GM19025 (cell line): ENCODE measurements around the gene HOXD10.

Experiments
- ATAC-seq: cut with Tn5 transposase; IDR thresholded peaks from one replicate; pipeline ENCODE4 v1.9.1; 2021; ENCODE audit warnings: mild to moderate bottlenecking, low read depth, moderate library complexity; ENCODE audit not compliant: unreplicated experiment

The HOXD10 gene

DNA sequence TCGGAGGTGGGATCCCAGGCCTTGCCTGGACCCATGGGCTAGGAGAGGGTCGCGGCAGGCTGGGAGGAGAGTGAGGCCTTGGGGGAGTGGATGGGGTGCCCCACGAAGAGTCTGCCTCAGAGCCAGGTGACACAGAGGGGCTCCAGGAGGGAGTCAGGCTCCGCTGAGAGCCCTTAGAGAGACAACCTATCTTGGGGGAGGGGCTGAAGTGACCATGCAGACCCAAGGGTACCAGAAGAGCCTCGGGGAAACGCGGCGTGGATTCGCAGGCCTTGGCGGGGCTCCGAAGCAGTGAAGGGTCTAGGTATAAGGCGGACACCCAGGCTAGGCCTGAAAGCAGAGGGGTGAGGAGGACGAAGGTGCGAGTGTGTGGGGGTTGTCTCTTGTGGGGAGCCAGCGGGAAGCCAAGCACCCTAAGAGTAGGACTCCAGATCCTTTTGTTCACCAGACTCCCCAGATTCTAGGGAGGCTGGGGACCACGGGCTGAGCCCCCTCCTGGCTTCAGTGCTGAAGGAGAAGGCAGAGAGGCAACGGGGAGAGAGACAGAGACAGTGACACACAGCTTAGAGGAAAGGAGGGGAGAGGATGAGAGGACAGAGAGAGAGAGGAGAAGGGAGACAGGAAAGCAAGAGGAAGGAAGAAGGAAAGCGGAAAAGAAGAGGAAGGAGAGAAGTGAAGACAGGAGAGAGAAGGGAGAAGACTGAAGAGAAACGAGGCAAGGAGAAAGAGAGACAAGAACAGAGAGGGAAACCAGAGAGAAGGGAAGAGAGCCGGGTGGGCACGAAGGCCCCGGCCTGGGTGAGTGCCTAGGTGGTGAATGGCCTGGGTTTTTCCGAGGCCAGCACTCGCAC is 10.6 kb upstream of the HOXD10 start:
- no peak for ATAC-seq

DNA sequence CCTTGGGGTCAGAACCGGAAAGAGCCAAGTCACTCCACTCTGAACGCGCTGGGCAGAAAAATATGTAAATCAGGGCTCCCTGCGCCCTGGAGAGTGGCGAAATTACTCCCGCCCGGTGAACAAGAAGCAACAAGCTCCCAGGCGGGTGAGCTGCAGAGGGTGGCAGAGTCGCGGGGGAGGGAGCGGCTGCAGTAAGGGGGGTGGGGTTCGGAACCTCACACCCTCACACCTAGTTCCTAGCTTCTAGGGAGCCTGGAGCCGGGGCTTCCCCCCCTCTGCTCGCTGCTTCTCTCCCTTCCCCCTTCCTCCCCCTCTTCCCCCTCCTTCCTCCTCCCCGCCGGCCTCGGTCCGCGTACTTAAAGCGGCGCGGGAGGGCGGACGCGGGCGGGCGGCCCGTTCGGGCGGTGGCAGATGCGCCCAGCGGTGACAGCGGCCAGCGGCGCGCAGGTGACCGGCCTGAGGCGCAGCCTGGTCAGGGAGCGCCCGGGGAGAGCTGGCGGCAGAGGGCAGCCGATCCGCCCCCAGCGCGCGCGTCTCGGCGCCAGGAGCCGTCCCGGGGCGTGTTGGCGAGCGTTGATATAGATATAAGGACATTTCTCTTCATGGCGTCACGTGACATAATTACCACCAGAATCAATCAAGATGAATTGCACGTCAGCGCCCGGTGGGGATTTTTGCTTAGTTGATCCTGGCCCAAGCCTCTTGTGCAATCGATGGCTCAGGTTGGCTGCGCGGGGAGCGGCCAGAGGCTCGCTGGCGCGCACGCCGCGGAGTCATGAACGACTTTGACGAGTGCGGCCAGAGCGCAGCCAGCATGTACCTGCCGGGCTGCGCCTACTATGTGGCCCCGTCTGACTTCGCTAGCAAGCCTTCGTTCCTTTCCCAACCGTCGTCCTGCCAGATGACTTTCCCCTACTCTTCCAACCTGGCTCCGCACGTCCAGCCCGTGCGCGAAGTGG is 9.7 kb upstream of the HOXD10 start, which contains the start of gene HOXD11:
Gene HOXD11 (plus strand): TSS at position 700 of the 959 bp plus-strand sequence. CDS start 76 bp downstream, at position 776.
- no peak for ATAC-seq

DNA sequence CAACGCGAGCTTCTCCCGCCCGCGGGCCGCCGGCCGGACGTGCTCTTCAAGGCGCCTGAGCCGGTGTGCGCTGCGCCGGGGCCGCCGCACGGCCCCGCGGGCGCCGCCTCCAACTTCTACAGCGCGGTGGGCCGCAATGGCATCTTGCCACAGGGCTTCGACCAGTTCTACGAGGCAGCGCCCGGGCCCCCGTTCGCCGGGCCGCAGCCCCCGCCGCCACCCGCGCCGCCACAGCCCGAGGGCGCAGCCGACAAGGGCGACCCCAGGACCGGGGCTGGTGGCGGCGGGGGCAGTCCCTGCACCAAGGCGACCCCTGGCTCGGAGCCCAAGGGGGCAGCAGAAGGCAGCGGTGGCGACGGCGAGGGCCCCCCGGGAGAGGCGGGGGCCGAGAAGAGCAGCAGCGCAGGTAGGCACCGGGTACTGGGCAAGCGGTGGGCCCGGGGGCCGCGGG is 8.8 kb upstream of the HOXD10 start:
- no peak for ATAC-seq

DNA sequence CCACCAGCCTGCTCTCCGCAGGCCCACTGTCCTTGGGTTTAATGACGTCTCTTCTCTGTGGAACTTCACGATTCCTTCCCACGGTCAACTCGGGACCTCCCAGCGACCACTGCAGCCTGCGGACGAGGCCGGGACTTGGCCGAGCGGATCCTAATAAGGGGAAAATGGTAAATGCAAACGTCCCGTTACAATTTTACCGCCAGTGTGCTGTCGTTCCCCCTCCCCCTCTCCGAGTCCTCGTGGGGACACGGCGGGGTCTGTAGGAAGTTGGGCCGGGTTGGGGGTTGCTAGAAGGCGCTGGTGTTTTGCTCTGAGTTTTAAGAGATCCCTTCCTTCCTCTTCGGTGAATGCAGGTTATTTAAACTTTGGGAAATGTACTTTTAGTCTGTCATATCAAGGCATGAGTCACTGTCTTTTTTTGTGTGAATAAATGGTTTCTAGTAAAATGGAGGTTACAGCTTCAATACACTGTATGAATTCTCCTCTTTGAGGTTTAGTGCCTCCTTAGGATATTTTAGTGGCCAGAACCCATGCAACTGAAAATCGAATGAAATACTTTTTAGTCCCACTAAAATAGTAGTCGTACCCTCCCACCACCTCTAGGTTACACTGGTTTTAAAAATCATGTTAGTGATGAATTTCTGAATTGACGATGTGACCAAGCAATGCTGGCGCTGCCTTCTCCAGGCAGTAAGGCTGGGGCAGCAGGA is 7.2 kb upstream of the HOXD10 start:
- ATAC-seq, result no peak

DNA sequence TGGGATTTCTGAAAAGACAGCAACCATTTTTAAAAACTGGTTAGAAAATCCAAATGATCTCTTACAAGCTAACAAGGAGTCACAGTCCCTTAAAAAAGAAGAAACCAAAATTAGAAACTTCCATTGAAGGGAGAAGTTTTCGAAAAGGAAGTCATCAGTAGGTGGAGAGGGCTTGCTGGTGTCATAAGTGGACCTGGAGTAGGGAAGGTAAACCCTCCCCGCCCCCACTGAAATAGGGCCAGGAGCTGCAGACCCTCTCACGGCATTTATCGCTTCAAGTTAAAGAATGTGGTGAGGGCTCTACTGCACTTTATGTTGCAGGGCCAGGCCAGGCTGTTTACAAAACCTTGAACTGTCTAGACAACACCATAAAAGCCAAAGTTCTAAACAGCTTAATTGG is 6.6 kb upstream of the HOXD10 start:
- no peak for ATAC-seq

DNA sequence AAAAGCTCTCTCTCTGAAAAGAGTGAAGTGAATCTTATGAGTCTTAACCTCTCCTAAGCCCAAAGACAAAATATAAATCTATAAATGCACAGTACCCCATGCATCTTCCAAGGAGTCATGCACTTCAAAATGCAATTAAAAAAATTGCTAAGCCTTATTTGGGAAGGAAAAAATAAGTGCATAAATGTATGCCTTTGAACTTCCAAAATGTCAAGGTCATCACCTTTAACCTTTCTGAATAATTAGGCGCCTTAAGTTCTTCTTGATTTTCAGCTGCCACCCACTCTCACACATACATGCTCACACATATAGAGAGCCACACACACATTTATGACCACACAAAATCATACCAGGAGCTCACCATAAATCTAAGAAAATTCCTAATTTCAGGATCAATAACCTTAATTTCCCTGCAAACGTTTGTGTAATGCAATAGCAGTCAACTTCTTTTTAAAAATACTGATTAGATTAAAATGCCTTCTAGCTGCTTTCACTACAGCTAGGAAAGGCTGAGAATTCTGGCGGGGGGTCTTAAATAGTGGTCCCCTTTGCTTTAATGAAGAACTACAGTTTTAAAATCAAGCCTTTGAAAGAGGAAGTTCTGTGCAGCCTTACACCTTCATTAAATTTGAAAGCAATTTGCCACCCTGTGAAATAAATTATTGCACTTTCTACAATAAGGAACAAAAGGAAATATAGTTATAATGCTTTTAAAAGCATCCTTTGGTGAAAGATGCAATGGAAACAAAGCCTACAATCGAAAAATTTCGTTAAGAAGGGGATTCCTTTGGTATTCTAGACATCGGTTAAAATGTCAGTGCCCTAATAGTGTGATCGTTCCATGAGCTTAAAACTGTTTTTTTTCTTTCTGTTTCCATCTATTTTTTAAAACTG is 5.9 kb upstream of the HOXD10 start:
- no peak for ATAC-seq

DNA sequence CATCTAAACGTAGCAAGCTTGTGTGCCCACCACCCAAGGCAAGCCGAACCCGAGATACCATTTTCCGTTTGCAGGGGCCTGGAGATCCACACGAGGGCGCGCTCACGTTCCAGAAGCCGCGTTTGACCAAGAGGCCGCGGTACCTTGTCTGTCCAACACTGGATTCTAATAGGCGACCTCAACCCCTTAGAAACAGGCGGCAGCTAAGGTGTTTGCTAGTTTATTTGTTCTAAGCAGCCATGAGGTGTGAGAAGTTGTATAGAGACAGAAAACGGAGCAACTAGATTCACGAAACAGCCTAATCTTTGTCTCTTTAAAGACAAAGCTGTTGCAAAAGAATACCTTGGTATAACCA is 5.3 kb upstream of the HOXD10 start:
- no peak for ATAC-seq

DNA sequence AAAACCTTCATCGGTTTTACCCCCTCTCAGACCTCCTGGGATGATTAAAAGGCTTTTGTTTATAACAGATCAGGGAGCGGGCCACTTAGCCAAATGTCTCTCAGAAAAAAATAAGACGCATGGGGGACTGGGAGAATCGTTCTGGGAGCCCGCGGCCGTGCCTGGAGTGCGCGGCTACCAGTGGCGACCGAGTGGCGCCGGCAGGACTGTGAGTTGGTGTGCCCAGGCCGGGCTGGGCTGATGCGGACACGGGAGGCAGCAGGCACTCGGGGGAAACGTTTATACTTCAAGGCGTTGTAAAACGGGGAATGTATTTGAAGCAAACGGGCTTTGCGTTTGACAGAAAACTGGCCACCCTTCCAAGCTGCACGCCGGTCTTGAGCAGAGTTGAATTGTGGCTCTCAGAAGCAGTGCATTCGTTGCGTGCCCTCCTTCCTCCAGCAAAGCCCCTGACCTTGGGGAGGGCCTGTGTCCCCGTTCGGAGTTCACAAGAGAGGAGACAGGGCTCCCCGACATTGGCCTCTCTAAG is 4.7 kb upstream of the HOXD10 start:
- ATAC-seq, result no peak

DNA sequence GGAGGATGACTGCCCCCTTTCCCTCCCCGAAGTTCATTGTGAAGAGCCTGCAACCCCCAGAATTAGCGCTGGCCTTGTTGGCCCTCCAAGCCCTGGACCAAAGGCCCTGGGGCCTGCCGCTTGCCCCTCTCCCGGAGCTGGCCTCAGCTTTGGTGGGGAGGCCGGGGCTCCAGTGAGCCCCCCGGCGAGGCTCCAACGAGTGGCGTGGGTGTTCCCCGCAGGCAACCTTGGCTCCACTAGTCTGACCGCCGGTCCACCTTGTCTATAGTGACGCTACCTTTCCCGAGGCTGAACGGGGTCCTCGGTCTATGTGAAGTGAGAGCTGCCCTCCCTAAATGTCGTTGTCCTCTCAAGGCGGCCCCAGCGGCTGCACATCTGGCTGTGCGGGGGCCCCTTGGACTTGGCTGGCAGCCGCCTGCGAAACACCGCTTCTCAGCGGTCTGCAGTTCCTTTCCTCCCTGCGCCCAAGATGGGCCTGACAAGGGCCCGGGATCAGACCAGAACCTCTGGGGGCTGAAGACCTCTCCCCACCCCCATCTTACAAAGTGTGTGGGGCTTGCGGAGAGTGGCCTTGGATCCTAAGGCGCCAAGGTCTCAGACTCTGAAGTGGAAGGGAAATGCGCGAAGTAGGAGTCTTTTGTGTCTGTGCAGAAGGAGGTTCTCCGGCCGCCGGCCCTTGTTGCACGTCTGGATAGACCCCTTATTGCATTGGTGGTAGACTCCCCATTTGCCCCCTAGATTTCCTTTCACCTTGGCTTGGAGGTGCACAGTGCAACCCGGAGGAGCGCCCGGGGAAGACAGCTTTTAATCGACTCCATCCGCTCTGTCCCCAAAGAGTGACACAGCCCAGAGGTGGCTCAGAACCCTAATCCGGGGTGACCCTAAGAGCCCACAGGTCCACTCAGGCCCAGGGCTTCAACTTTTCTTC is 3.9 kb upstream of the HOXD10 start:
- no peak for ATAC-seq

DNA sequence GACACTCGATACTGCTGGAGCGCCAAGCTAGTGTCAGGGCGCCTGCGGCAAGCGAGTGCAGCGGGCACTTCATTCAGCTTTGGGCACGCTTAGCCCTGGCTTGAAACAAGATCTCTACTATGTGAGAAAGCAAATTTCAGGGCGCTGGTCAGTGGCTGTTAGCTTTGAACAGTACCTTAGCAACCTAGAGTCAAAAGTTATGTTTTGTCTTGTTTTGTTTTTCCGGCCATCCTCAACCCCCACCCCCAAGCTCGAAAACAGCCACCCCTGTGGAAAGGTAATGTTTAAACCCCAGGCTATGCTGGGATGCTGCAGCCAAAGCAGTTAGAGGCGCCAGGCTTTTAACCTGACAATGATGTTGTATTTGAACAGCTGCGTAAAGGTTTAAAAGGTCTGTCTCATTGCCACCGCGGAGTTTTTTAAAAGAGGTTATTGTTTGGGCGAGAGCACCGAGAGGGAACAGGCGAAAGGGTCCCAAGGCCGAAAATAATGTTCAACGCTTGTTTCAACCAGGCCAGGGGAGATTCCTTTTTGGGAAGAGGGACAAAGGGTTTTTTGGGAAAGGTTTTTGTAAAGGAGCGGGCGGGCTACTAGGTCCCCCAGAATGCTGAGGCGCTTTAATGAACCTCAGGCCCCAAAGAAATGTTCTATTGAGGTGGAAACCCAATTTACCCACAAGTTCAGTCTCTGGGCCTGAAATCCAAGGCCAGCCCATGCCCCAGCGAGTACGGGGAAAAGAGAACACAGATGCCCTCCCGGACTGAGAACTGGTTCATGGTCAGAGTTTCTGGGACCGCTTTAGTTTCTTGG is 2.3 kb upstream of the HOXD10 start:
- ATAC-seq, result no peak

DNA sequence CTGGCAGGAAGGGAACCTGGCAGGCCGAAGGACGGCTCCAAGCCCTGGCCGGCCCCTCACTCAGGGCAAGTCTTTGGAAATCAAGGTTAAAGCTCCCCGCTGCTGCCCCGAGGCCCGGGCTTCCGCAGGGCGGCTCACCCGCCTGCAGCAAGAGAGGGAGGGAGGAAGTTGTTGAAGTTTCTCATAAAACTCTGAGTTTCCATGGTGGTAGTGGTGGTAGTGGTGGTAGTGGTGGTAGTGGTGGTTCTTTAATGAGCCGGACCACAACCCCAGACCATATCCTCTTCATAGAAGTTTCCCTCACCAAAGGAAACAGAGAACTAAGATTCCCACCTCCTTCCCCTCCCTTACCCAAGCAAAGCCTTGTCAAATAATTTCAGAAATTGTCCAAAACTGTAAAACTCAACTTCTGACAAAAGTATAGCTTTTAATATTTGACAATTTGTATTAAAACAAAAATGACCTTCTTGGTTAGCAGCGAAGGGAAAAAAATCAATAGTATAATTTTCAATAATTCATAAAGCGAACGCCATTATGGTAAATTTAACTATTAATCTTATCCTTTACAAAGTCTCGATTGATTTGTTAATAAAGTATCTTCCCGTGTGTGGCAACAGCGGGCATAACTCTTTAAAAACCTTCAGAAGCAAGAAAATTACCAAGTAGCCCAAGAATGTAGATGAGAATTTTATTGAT is 1.5 kb upstream of the HOXD10 start:
- no peak for ATAC-seq

DNA sequence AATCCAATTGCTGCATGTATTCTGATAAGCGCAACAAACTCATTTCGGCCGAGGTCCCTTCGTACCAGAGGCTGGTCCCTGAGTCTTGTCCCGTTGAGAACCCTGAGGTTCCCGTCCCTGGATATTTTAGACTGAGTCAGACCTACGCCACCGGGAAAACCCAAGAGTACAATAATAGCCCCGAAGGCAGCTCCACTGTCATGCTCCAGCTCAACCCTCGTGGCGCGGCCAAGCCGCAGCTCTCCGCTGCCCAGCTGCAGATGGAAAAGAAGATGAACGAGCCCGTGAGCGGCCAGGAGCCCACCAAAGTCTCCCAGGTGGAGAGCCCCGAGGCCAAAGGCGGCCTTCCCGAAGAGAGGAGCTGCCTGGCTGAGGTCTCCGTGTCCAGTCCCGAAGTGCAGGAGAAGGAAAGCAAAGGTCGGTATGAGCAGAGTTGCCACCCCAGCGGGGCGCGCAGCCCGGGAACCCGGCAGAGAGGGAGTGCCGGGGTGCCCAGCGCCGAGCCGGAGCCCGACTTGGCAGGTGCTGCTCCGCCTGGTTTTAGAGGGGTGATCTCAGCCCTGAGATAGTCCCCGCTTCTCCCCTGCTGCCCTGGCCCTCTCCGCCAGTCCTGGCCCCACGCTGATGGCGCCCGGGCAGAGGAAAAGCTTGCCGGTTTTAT is 714 bp downstream of the HOXD10 start:
- no peak for ATAC-seq

DNA sequence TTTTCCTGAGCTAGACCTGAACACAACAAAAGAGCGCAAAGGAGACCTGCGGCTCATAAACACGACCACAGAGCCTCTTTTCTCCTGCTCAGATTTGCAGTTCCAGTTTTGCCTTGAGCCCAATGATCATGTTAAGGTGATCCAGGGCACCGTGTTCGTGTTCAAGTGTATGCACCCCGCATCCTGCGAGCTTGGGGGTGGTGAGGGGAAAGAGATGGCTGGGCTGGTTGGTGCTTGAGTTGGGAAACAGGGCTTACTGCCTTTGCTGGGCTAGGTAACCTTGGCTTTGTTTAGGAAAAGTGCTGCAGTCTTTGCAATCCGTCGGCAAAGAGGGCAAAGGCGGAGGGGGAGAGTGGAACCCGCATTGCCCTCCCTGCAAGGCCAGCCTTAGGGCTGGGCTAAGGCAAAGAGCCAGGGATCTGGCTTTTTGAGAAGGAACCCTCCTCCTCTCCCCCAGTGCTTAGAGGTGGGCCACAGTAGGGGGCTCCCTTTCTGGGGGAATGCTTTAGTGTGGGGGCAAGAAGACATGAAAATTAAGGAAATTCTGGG is 1.3 kb downstream of the HOXD10 start:
- ATAC-seq, result no peak

DNA sequence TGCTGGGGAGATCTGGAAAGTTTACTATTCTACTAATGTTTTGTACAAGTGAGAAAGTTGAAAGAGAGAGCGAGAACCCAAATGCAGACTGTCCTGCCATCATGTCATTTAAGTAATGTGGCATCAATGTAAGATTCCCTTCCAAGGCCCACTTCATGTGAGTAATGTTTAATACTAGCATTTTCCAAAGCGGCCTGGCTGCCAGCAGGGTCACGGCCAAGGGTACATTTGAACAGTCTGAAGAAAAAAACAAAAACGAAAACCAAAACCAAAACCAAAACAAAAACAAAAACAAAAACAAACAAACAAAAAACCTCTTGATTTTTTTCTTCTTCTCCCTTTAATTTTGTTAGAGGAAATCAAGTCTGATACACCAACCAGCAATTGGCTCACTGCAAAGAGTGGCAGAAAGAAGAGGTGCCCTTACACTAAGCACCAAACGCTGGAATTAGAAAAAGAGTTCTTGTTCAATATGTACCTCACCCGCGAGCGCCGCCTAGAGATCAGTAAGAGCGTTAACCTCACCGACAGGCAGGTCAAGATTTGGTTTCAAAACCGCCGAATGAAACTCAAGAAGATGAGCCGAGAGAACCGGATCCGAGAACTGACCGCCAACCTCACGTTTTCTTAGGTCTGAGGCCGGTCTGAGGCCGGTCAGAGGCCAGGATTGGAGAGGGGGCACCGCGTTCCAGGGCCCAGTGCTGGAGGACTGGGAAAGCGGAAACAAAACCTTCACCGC is 2.2 kb downstream of the HOXD10 start:
- ATAC-seq, result no peak

DNA sequence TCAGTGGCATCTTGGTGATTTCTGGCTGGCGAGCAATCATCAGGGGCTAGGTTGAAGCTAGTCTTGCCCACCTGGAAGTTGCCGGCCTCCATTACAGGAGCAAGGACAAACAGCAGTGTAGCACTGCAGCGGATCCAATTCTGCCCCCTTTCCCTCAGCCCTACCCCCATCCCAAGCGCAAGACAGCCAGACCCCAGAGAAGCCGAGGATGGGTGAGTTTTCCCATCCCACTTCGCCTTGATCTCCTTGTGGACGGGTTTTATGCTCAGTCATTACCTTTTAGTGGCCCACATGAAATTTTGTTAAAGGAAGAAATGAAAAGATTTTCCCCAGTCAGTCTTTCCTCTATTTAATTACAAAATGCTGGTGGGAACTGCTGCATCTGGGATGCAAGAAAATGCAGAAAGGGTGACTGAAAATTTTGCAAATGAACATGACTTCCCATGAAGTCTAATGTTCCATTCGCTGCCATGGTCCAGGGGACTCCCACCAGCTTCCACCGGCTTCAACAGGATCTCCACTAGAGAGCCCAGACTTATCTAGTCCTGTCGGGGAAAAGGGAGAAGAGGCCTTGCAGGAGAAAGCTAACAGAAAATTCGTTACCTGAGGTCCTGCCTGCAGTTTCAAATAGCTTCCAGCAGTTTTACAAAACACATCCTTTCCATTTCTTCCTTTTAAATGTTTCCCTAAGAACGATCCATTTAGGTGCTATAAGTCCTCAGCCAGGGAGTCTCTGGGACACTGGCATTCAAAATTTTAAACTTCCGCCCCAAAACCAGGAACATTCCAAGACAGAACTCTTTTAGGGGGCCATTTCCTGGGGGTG is 4.0 kb downstream of the HOXD10 start:
- no peak for ATAC-seq
